HL-60/S4 treated with retinoic acid at 250 ng/mL for 4 days and 3 days (cell line): ENCODE measurements around the gene SLC10A6.

Source experiments
- in situ Hi-C: fragments of 300-500 bp; cut with MboI; formaldehyde crosslinking; loops from 2 replicates; pipeline ENCODE4 v1.7.0; 2022; ENCODE audit warnings: low sequenced_read_pairs

SLC10A6 gene

DNA sequence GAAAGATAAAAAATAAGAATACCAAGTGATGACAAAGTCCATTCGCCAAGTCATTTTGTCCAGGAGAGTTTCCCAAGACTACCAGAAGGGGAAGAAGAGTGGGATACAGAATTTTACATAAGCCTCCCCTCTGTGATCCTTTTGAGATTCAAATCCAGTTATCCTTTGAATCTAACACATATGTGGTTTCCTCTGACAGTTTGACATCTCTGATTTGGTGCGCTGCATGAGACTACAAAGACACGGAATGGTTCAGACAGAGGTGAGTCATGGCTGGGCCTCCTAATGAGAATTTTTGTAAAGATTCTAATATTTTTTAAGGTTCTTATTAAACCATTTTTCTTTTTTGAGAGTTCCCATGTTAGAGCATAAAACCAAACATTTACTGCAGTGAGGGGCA, 38.3 kb downstream of the SLC10A6 start:
- in situ Hi-C loops = no loop called here

DNA sequence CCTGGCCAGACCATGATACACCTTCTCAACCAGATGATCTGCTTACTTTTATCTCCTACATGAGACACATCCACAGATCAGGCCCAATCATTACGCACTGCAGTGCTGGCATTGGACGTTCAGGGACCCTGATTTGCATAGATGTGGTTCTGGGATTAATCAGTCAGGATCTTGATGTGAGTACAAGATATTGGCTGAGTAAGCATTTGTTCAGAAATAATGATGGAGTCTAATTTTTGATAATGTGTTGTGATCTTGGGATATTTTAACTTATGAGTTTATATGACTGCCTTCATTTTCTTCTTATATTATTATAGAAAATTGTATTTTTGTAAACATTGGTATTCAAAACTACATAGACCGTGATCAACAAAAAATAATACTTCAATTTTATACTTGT, 39.4 kb downstream of the SLC10A6 start:
- in situ Hi-C loops = no loop called here

- in situ Hi-C loops = no loop called here
Observed at GRCh38 chr4:86791126-86791525, 58.1 kb downstream of the SLC10A6 start.

- in situ Hi-C loops = no loop called here
Observed at GRCh38 chr4:86788826-86789225, 60.4 kb downstream of the SLC10A6 start.

DNA sequence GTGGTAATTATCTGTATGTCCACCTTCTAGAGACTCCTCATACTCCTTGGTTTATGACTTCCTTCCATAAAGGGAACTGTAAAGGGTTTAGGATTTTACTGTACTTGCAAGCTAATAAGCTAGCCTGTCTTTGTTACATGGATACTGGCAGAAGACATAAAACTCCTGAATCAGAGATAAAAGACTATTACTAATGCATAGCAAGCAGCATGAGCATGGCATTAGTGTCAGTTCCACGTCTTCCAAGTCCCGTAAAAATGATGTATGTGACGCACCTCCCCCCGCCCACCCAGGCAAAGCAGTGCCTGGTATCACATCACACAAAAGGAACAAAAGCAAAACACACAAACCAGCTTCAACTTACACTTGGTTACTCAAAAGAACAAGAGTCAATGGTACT, 71.0 kb downstream of the SLC10A6 start:
- in situ Hi-C loops = no loop called here

- in situ Hi-C loops = no loop called here
Observed at GRCh38 chr4:86775061-86775460, 74.1 kb downstream of the SLC10A6 start.
